Measurements from ENCODE around the gene MAPKAP1. TPM values are rescaled to one million over a fixed set of nuclear protein-coding genes. Genes with fewer than 3 reads are reported as not detected.

MAPKAP1 gene
- total and polyA plus RNA-seq, 9 of the 15 experiments (the other 6 are each of a cell fraction or from before 2014, with no cell fraction given): 2.6 to 82.1 (median 61.1) TPM

- intact Hi-C loops (cut with micrococcal nuclease) (loop anchor here (10.0 kb wide), 1 partner anchor 930 kb away; no protein-coding TSS in a partner anchor), in situ Hi-C loops (cut with MboI) (no loop called here)
- Histone ChIP-seq H3K79me2 (ENCODE audit: control insufficient read depth, insufficient read depth, low read length) (no peaks in the 10 kb centered on the region), H3K36me3 (ENCODE audit: control insufficient read depth, insufficient read depth, low read length) (no peaks in the 10 kb centered on the region), H3K4me3 (no peak overlapping the region), H3K27me3 (ENCODE audit: control insufficient read depth in 2 of 2, insufficient read depth in 2 of 2, low read length in 2 of 2) (no peaks in the 10 kb centered on the region), H3K9me1 (ENCODE audit: control insufficient read depth, insufficient read depth, low read length) (no peaks in the 10 kb centered on the region), H3K4me2 (ENCODE audit: insufficient read depth, low read length) (no peak overlapping the region), H3K9me3 (replicated peaks; ENCODE audit: control insufficient read depth, insufficient read depth, low read depth, low read length) (no peaks in the 10 kb centered on the region), H3K9ac (ENCODE audit: insufficient read depth in 1 of 2, low read depth in 2 of 2, low read length in 2 of 2) (no peak overlapping the region), H2AFZ (ENCODE audit: low read depth, low read length) (no peak overlapping the region), H4K20me1 (replicated peaks; ENCODE audit: control insufficient read depth, insufficient read depth, low read length) (no peaks in the 10 kb centered on the region), H3K4me1 (replicated peaks in 1 of 2; ENCODE audit: control insufficient read depth in 2 of 2, insufficient read depth in 2 of 2, low read length in 2 of 2) (no peaks in the 10 kb centered on the region), H3K27ac (ENCODE audit: extremely low read depth, low read depth, low read length) (no peak overlapping the region)
- DNase-seq (ENCODE audit: extremely low read depth in 1 of 4, low spot score in 3 of 4) (no peak), FAIRE-seq (no peak), ATAC-seq (no peak)
- CTCF ChIA-PET (ENCODE audit: low intra/inter-chr PET ratio): no interaction called here
- BruUV-seq (replicated peaks): no TSS peak
- POLR2A ChIA-PET: no interaction called here
- 70% methylated on average over 4 of the region's 4 CpGs for WGBS (ENCODE audit: insufficient coverage, low coverage, missing lambda C conversion rate)
- TF ChIP-seq ATF4 (CRISPR knock-in tag; IDR thresholded peaks at IDR 0.05) (no peak), ARID3A (IDR thresholded peaks at IDR 0.05; ENCODE audit: borderline replicate concordance, low read depth, low read length) (no peak), HES1 (IDR thresholded peaks at IDR 0.05; ENCODE audit: low read depth) (no peak)
Observed at GRCh38 chr9:125564631-125565030, 142.4 kb downstream of the MAPKAP1 start.

Data from K562 (cell line).